HTERT RPE-1 (cell line): ENCODE measurements around the gene NXPH1.

ENCODE experiments used
- in situ Hi-C: fragments of 300-500 bp; cut with MboI; formaldehyde crosslinking; loops from 4 replicates; pipeline ENCODE4 v1.14.3; 2020; ENCODE audit warnings: low sequenced_read_pairs

NXPH1 gene

DNA sequence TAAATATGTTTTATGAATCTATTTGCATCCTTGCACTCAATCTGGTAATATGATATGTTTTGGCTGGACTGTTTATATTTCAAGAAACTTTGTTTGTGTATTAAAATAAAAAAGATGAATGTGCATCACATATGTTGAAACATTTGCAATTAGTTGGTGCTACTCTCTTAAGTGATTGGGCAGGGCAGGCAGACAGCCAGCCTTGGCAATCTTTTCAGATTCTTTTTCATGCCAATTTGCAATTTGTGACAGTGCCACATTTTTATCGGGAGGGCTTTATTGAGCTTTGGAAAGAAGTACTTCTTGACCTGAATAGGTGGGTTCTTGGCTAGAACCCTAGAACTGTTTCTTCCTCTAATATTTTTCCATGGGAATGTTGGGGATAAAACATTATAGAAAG is 152.2 kb downstream of the NXPH1 start:
- in situ Hi-C loops = no loop called here

DNA sequence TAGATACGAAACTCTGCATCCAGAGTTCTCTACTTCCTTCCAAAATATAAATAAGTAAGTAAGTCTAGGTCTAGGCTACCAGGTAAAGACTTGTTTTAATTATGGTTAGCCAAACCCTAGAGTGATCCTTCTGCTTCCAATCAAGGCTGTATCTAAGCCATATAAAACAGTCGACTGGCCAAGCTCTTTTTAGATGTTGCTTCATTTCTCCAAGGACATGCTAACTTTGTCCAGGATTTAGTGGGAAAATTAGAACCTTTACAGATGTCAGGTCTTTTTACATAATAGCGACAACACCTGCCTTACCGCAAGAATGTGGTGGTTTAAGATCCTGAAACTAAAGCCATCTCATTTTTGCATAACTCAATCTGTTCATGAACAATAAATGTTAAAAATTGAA is 156.8 kb downstream of the NXPH1 start:
- in situ Hi-C loops = no loop called here

DNA sequence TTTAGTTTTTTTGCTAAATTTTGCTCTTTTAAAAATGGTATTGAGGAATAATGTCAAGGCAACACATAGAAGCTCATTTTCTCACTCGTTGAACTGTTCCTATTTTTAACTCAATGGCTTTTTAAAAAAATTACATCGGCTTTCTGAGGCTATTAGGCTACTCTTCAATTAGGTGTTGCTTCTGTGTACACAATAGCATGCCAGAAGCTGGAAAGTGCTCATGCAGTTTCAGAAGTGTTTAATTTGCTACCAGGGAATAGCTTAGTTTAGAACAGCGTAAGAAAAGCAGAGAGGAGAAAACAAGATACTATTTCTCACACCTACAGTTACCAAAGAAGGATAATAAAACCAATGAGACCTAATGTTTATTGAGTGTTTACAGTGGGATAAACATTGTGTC is 157.4 kb downstream of the NXPH1 start:
- in situ Hi-C loops = no loop called here

DNA sequence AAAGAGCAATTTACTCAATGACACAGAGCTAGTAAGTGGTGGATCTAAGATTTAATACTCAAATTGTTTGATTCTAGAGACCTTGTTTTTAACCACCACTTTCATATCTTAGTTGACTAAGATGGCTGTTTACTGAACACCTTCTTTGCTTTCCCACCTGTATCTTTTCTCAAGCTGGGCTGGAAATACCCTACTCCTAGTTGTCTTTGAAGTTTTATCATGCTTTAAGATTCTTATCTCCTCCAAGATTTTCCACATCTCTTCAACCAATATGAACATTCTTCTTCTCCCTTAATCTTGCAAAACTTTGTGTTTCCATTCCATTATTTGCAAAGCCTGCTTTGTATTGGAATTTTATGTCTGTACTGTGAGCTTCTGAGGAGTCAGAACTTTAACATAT is 157.9 kb downstream of the NXPH1 start:
- in situ Hi-C loops = no loop called here

DNA sequence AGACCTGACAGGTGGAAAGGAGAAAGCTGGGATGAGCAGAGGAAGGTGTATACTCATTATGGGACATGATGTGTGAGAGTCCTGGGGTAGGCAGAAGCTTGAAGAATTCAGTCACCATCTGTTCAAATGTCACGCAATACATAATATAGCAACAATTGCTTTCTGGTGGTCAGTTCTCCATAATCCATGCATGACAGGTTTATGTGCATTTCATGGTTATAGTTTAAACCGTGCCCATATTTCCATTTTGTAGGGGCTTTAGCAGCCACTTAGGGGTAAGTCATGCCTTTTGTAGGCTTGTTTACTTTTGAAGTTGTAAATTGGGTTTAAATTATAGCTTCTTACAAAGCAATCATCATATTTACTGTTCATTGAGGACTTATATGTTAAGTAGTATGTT is 158.8 kb downstream of the NXPH1 start:
- in situ Hi-C loops = no loop called here

DNA sequence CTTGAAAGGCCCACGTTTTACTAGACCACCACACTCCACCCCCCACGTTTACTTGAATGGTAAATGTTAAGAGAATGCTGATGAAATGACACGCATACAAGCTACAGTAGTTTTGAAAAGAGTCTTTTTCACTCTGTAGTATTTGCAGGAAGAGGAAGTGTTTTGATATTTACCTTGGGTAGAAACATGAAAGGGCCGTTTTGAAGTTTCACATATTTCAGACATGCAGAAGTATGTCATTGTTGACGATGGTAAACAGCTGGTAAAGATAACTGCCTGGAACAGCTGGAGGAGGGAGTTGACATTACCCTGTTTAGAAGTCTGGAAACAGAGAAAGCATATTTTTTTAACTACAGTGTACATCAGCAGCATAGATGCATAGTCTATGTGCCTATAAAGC is 160.7 kb downstream of the NXPH1 start:
- in situ Hi-C loops = no loop called here

DNA sequence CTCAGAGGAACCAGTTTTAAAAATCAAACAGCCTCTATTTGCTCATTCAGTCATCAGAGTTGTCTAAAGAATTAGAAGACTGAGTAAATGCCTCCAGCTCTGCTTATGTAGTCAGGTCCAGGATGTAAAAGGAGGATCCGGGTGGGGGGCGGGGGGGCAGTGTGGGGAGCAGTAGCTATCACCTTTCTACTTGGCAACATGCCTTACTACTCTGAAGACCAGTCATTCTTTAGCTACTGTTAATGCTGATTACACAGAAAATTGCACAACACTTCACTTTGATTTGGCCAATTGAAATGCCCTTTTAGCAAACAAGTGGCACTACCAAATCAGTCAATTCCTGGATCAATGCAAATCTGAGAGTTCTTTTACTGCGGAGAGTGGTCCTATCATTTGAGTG is 164.2 kb downstream of the NXPH1 start:
- in situ Hi-C loops = no loop called here

DNA sequence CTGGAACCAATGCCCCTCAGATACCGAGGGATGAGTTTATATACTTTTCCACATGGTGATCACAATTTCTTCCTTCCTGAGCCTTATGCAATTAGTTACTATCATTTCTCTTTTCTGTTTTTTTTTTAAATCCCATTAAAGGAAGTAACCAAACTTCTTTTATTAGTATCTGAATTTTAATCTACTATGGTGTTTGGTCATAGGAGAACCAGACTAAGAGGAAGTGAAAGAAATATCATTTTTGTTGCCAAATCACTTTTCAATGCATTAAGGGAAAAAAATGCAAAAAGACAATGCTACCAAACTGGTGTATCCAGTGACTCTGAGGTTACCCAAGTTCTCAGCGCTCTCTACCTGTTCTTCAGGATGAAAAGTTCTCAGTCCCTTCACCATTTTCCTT is 167.7 kb downstream of the NXPH1 start:
- in situ Hi-C loops = no loop called here

DNA sequence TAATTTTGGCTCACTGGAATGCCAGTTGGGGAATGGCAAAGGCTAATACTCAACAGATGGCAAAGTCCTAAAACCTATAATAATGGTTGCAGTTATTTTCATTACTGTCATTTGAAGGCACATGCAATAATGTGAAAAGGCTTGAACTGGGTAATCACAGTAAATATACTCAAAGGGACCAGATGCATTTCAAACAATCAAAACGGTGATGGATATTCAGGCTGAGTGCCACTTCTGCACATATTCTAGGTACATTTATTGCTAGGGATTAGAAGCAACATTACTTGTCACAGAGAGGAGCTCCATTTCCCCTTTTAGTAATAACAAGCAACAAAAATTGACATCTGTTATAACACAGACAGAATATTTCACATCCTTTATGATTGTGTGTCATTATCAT is 171.8 kb downstream of the NXPH1 start:
- in situ Hi-C loops = no loop called here

DNA sequence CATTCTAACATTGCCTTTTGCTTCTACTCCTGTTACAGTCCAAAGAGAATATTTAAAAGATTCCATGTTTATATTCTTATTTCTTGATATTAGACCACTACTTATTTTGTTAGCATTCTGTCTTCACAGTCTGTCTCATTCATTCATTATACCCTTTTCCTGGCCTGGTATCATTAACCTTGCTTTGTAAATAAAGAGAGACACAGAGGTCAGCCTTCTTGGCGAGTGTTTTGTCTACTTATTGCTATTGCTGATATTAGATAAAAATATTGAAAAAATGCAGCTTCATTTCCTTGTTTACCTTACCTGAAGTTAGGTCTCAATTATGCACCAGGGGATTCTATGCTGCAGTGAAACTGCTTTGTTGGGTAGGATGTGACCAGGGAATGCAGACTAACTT is 179.2 kb downstream of the NXPH1 start:
- in situ Hi-C loops = no loop called here

DNA sequence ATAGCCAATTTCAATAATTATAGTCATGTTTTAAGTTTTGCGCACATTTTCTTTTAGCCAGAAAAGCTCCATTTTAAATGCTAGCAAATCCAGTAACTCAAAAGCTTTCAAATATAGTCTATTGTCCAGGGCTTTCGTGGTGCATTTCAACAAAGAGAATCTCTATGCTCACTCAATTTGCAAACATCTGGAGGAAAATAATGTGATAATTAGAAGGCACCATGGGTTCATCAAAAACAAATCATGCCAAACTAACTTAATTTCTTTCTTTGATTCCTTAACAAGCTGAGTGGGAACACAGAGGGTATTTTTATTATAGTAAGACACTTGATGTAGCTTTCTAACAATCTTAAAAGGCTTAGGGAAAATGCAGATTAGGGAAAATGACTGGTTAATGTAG is 179.8 kb downstream of the NXPH1 start:
- in situ Hi-C loops = no loop called here

DNA sequence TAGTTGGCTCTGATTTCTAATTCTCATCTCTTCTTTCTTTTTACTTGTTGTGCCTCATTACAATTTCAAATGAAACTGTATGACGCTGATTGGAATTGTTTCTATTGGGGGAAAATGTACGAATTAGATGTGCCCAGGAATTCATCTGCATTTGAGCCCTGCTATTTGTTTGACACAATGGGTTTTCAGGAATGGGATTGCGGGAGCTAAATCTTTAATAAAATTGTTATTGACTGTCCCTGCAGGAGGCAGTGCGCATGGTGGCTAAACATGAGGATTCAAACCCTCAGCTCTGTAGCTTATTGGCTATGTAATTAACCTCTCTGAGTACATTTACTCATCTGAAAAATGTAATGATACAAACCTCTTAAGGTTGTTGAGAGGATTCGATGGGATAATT is 181.6 kb downstream of the NXPH1 start:
- in situ Hi-C loops = no loop called here

DNA sequence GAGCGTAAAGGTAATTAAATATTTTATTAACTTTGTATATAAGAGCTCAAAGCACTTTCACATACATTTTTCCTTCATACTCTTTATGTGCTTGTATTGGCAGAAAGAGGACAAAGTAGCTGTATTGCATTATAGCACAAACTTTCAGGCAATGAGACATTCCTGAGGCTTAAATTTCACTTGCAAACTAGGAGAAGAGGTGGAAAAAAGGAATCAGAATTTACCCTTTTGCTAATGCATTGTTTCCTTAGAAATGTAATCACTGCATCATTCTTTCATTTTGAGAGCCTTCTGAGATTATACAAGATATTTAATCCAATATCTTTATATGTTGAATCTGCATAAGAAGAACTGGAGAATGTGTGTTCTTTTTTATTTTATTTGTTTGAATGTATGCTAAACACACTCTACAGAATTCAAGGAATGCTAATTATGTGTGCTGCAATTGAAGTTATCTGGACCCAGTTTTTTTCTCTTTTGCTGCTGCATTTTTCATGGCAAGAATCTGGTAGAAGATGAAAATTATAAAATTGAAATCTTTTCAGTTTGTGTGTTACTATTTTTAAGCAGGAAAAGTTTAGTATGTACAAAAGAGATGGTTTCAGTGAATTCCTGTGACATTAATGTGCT is 185.1 kb downstream of the NXPH1 start:
- in situ Hi-C loops = no loop called here

DNA sequence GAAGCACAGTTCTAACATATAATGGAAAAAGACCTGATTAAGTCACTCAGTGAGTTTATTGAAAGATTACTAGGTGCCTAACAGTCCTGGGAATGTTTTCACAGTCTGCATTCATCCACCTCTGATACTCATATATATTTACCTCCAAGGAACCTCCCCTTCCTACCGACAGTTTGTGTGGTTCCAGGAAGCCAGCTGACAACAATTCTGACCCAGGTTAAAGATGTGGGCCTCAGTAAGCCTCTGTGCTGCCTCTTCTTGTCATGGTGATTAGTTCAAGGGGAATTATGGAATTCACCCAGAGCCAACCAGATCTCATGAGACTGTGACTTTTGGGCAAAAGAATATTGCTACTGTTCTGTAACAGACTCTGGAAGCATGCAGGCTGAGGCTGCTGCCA is 186.8 kb downstream of the NXPH1 start:
- in situ Hi-C loops = no loop called here

DNA sequence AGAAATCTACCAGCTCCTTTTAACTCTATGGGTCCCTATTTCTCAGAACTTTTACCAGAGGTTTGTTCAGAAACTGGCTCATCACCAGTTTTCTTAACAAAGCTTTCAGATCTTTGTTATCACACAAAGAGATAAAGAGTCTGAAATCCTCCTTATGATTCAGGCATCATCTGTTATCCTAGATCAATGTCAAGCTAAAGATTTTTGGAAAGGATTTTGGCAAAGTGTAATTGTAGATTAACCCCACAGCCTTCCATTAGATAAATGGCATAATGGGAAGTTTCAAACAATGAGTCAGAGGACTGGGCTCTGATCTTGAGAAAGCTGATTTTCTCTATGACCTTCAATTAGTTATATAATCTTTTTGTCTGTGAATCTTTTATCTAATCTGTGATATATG is 192.2 kb downstream of the NXPH1 start:
- in situ Hi-C loops = no loop called here

DNA sequence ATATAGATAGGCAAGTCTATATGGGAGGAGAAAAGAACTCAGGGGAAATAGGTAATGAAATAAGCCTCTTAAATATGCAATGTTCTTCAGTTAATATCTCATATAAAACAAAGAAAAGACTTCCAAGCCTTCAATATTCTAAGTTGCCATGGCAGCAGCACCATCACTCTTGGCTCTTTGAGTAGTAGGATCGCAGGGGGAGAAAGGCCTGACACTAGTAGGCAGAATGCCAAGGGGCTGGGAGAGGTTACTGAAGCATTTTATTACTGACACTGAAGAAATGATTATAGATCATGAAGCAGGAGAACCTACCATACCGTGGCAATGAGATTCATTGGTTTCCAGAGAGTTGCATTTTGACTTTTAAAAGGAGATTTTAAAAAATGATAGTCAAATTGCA is 193.9 kb downstream of the NXPH1 start:
- in situ Hi-C loops = no loop called here

DNA sequence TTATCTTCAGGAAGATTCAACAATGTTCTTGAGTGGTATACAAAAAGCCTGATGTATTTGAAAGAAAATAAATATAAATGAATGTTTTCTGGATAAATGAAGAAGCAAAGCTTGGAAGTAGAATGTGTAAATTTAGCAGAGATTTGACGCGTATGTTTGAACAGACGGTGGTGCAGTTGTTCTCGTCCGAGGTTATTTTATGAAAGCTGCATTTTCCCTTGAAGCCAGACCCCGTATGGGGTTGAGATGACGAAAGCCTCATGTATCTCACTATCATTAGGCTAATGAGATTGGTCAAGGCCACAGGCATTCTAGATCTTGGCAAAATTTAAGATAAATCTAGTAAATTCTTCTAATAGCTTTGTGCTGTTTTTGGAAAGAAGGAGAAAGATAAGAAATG is 195.2 kb downstream of the NXPH1 start:
- in situ Hi-C loops = no loop called here

DNA sequence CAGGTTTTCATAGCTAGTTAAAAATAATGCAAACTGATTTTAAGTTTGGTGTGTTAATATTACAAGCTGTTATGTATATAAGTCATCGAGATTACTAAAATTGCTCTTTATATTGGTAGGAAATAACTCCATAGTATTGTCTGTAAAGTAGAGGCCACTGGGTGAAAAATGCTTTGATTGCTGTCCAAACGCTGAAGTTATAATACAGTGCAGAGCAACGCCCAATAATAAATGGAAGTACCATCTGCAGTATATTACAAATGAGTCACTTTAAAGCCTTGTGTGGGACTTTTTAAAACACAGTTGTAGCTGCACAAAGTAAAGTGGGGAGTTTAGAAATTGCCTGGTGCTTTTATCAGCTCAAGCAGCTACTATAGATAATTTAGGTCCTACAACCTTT is 196.1 kb downstream of the NXPH1 start:
- in situ Hi-C loops = no loop called here

DNA sequence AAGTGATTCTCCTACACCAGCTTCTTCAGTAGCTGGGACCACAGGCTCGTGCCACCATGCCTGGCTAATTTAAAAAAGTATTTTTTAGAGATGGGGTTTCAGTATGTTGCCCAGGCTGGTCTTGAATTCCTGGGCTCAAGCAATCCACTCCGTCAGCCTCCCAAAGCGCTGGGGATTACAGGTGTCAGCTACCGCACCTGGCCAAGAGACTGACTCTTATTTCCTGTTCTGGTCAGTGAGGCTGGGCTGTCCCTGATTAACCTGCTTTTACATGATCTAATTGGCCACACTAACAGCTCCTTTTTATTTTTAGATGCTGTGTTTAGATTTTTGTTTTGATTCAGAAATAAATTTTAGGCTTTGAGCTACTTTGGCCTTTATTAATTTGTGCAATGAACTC is 203.9 kb downstream of the NXPH1 start:
- in situ Hi-C loops = no loop called here

DNA sequence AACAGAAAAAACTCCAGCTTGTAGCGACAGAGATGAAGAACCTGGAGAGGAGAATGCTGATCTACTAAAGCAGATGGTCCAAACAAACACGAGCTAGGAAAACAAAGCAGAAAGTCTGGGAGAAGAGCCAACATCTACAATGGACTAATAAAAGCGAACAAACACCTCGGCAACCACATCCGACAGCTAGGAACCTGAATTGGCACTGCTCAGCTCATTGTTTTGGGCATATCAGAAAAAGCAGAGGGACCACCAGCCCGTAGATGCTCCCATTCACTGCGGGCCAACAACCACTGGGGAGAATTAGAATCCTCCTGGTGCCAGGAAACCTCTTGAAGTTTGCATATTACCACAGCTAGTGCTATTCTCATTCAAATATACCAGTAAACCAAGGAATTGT is 204.7 kb downstream of the NXPH1 start:
- in situ Hi-C loops = no loop called here

DNA sequence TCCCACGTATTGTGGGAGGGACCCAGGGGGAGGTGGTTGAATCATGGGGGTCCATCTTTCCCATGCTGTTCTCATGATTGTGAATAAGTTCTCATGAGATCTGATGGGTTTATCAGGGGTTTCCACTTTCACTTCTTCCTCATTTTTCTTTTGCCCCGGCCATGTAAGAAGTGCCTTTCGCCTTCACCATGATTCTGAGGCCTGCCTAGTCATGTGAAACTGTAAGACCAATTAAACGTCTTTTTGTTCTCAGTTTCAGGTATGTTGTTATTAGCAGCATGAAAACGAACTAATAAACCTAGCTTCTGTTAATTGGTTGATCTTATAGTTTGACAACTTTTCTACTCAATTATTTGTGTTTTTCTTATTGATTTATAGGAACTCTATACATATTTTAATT is 206.3 kb downstream of the NXPH1 start:
- in situ Hi-C loops = no loop called here

DNA sequence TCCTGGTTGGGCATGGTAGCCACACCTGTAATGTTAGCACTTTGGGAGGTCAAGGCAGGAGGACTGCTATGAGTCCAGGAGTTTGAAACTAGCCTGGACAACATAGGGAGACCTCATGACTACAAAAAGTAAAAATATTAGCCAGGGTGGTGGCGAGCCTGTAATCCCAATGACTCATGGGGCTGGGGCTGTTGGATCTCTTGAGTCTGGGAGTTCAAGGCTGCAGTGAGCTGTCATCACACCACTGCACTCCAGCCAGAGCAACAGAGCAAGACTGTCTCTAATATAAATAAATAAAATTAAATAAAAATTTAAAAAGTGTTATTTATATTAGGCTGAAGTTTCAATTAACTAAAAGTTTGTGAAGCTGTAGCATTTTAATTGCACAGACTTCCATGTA is 207.3 kb downstream of the NXPH1 start:
- in situ Hi-C loops = no loop called here

DNA sequence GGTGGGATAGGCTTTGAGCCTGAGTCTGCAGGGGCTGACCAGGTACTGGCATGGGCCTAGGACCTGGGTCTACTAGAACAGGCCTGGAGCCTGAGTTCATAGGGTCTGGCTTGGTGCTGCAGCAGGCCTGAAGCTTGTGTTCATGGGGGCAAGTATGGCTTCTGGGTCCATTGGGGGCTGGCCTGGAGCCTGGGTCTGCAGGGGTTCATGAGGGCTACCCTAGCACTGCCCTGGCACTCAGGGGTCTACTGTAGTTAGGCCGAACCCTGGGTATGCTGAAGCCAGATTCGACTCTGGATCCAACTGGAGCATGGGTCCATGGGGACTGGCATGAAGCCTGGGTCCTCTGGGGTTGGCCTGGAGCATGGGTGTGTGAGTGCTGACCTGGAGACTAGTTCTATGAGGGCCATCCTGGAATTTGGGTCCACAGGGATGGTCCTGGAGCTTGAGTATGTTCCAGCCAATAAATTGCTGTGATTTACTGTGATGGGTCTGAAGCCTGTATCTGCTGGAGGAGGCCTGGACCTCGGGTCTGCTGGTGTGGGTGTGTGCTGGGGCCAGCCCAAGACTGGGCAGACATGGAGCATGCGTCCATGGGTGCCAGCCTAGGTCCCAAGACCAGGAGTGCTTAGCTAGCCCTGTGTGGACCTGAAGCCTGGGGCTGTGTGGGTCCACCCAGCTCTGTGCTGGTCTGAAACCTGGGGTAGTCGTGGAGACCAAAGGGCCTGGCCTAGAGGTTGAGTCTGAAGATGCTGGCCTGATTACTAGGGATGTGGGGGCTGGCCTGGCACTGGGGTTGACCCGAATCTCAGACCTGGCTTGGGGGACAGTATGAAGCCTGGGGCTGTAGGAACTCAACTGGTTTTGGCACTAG is 235.5 kb downstream of the NXPH1 start:
- in situ Hi-C loops = no loop called here
